ENCODE results near the gene DDX42.
"Not testable (repeated sequence)": the region's sequence is repeated elsewhere in the genome, so short reads cannot be mapped to it uniquely, and the experiment has no call there.

DDX42 gene

GRCh38 chr17:63837480-63837879 is 63.5 kb downstream of the DDX42 start:
- no peak overlapping the region for H3K4me3 ChIP-seq (ENCODE audit: low read depth, low read length)

- no peak overlapping the region for H3K4me3 ChIP-seq (ENCODE audit: low read depth, low read length)
These were observed 64.1 kb downstream of the DDX42 start for GRCh38 chr17:63837962-63838600.

GRCh38 chr17:63838631-63839171 is 64.7 kb downstream of the DDX42 start:
- H3K4me3 ChIP-seq (ENCODE audit: low read depth, low read length) = no peak overlapping the region

GRCh38 chr17:63840591-63841349 is 66.8 kb downstream of the DDX42 start:
- H3K4me3 ChIP-seq (ENCODE audit: low read depth, low read length) = no peak overlapping the region

- H3K4me3 ChIP-seq (ENCODE audit: low read depth, low read length) = peak overlapping the region; percentile 82
These were observed 67.6 kb downstream of the DDX42 start for GRCh38 chr17:63841350-63842172.

- peak overlapping the region; percentile 82 for H3K4me3 ChIP-seq (ENCODE audit: low read depth, low read length)
These were observed 68.2 kb downstream of the DDX42 start for GRCh38 chr17:63842173-63842539.

- peak within 1 kb of the TSS; percentile 82 for H3K4me3 ChIP-seq (ENCODE audit: low read depth, low read length)
These were observed 68.8 kb downstream of the DDX42 start, which contains the start of gene SMARCD2 for GRCh38 chr17:63842540-63843386. Gene SMARCD2, minus strand, starts transcription at chr17:63842685. Its CDS starts 11 bp downstream, at chr17:63842674.

- peak overlapping the region; percentile 67 for H3K4me3 ChIP-seq (ENCODE audit: low read depth, low read length)
These were observed 69.5 kb downstream of the DDX42 start for GRCh38 chr17:63843387-63843888.

- H3K4me3 ChIP-seq (ENCODE audit: low read depth, low read length) = no peak overlapping the region
These were observed 70.1 kb downstream of the DDX42 start for GRCh38 chr17:63843910-63844677.

GRCh38 chr17:63845509-63845908 is 71.5 kb downstream of the DDX42 start:
- H3K4me3 ChIP-seq (ENCODE audit: low read depth, low read length) = no peak overlapping the region

- H3K4me3 ChIP-seq (ENCODE audit: low read depth, low read length) = no peak overlapping the region
These were observed 73.7 kb downstream of the DDX42 start for GRCh38 chr17:63847525-63848249.

- H3K4me3 ChIP-seq (ENCODE audit: low read depth, low read length) = no peak overlapping the region
These were observed 75.1 kb downstream of the DDX42 start for GRCh38 chr17:63848834-63849689.

GRCh38 chr17:63850401-63850800 is 76.4 kb downstream of the DDX42 start:
- H3K4me3 ChIP-seq (ENCODE audit: low read depth, low read length) = no peak overlapping the region

GRCh38 chr17:63853260-63853659 is 79.3 kb downstream of the DDX42 start:
- H3K4me3 ChIP-seq (ENCODE audit: low read depth, low read length) = no peak overlapping the region

GRCh38 chr17:63854709-63855108 is 80.7 kb downstream of the DDX42 start:
- H3K4me3 ChIP-seq (ENCODE audit: low read depth, low read length) = no peak overlapping the region

GRCh38 chr17:63855185-63855584 is 81.2 kb downstream of the DDX42 start:
- no peak overlapping the region for H3K4me3 ChIP-seq (ENCODE audit: low read depth, low read length)

- H3K4me3 ChIP-seq (ENCODE audit: low read depth, low read length) = not testable (repeated sequence)
These were observed 82.5 kb downstream of the DDX42 start for GRCh38 chr17:63856425-63856824.

- H3K4me3 ChIP-seq (ENCODE audit: low read depth, low read length) = no peak overlapping the region
These were observed 85.3 kb downstream of the DDX42 start for GRCh38 chr17:63859257-63859656.

All from iPS-11a (cell line).